MCF 10A (cell line): ENCODE data around the gene SYT13. TPM values are rescaled to one million over a fixed set of nuclear protein-coding genes. Genes with fewer than 3 reads are reported as not detected.

Experiments used
- BruUV-seq: library from RNA; stranded (reverse); fragments of 400-500 nt; replicated peaks from 2 replicates; lab custom pipeline; 2021; lab: Mats Ljungman, UMichigan
- CTCF ChIA-PET: fragments of 300-600 bp; sonication (Branson Sonifier 250); formaldehyde crosslinking; extraction: SDS; loops from one replicate; lab custom pipeline; 2021; ENCODE audit warnings: antibody characterized with exemption, inconsistent platforms; lab: Yijun Ruan, JAX
- POLR2A ChIA-PET: fragments of 300-600, 350-650 bp; sonication (Branson Sonifier 250); formaldehyde crosslinking; extraction: SDS; loops from one replicate; lab custom pipeline; 2020; ENCODE audit warnings: antibody characterized with exemption, inconsistent platforms; lab: Yijun Ruan, JAX
- DNase-seq: peaks from one replicate; pipeline ENCODE4 v3.0.0-alpha.2; 2018; ENCODE audit not compliant: unreplicated experiment
- H3K27ac Mint-ChIP-seq: one replicate; pipeline ENCODE4 v1.8.0; 2022; ENCODE audit warnings: mild to moderate bottlenecking, low read depth, mixed read lengths; ENCODE audit not compliant: unreplicated experiment
- H3K27me3 Mint-ChIP-seq: one replicate; pipeline ENCODE4 v1.8.0; 2022; ENCODE audit warnings: mixed read lengths; ENCODE audit not compliant: insufficient read depth, unreplicated experiment
- H3K36me3 Mint-ChIP-seq: one replicate; pipeline ENCODE4 v1.8.0; 2022; ENCODE audit warnings: mild to moderate bottlenecking, moderate library complexity, mixed read lengths; ENCODE audit not compliant: insufficient read depth, unreplicated experiment
- H3K4me1 Mint-ChIP-seq: one replicate; pipeline ENCODE4 v1.8.0; 2022; ENCODE audit warnings: mixed read lengths; ENCODE audit not compliant: insufficient read depth, unreplicated experiment
- H3K4me3 Mint-ChIP-seq: one replicate; pipeline ENCODE4 v1.8.0; 2022; ENCODE audit warnings: mild to moderate bottlenecking, moderate library complexity, mixed read lengths; ENCODE audit not compliant: unreplicated experiment
- H3K9me3 Mint-ChIP-seq: one replicate; pipeline ENCODE4 v1.8.0; 2022; ENCODE audit warnings: mixed read lengths; ENCODE audit not compliant: unreplicated experiment
- intact Hi-C: fragments of 100-400 bp; cut with micrococcal nuclease; formaldehyde crosslinking; loops from 2 replicates; pipeline ENCODE4 v1.14.1; 2022
- total RNA-seq: library from RNA; stranded (reverse); gene quantifications from 2 replicates; pipeline ENCODE4 v1.2.3, GENCODE V29; 2022
- TF ChIP-seq, protein P1 (sequence below): fragments of 200-600 bp; IDR thresholded peaks from one replicate; pipeline ENCODE4 v1.8.0; 2022; ENCODE audit warnings: antibody characterized with exemption, mild to moderate bottlenecking; ENCODE audit not compliant: unreplicated experiment

SYT13 gene
- total RNA-seq, 1 experiment from 2014 or later: not detected

DNA sequence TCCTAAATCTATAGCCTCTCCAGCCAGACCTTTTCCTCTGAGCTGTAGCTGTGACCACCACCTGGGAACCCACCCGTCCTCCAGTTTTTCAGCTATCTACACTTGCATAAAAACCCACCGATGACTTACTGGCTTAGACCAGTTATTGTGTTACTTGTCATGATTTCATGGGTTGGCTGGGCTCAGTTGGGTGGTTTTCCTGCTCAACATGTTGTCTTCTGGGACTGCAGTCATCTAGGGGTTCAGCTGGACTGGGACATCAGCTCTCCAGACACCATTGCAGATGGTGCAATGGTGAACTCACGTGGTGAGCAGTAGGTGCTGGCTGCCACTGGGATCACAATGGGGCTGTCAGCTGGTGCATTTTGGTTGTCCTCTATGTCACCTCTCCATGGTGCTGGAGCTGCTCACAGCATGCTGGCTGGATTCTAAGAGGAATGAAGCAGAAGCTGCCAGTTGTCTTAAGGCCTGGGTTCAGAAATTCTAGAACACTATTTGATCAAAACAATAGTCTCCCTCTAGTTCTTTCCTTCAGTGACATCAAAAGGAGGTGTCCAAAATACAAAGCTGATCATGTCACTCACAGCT lies 1.3 kb upstream of the SYT13 start:
- no peaks in the 10 kb centered on the region for H3K36me3 Mint-ChIP-seq

DNA sequence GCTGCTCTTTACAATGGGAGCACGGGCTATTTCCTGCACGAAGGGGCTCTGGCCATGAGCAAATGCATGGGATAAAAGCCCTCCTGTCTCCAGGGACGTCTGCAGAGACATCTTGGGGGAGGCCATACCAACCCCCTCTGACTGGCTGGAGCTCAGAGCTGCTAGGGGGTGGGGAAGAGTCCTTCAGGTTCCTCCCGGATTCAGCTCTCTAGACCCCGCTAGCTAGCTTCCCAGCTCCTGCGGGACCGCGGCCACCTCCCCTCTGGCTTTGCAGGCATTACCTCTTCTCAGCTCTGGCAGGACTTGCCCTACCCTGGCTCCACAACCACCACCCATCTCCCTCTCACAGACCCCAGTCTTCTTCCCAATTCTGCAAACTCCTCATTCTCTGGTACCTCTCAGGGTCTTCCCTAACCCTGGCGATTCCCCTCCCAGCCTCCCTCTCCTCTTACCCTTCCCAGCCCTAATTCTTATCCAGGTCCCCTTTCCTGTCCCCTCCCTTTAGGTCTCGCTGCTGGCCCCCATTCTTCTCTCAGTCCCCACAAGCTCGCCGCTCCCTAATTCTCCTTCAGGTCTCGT lies 802 bp downstream of the SYT13 start:
- CTCF ChIA-PET: interaction anchor here (3.6 kb wide), 1 partner anchor 175 kb away, joined by 23 read pairs; no protein-coding TSS in a partner anchor
- Mint-ChIP-seq H3K4me1 (peaks cover 6% of the 10 kb centered on the region), H3K27me3 (peaks cover 50% of the 10 kb centered on the region), H3K9me3 (no peaks in the 10 kb centered on the region), H3K36me3 (no peaks in the 10 kb centered on the region), H3K4me3 (no peak overlapping the region), H3K27ac (no peak overlapping the region)
- TF ChIP-seq, protein P1, sequence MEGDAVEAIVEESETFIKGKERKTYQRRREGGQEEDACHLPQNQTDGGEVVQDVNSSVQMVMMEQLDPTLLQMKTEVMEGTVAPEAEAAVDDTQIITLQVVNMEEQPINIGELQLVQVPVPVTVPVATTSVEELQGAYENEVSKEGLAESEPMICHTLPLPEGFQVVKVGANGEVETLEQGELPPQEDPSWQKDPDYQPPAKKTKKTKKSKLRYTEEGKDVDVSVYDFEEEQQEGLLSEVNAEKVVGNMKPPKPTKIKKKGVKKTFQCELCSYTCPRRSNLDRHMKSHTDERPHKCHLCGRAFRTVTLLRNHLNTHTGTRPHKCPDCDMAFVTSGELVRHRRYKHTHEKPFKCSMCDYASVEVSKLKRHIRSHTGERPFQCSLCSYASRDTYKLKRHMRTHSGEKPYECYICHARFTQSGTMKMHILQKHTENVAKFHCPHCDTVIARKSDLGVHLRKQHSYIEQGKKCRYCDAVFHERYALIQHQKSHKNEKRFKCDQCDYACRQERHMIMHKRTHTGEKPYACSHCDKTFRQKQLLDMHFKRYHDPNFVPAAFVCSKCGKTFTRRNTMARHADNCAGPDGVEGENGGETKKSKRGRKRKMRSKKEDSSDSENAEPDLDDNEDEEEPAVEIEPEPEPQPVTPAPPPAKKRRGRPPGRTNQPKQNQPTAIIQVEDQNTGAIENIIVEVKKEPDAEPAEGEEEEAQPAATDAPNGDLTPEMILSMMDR: no peak
- POLR2A ChIA-PET: no interaction called here
- no TSS peak for BruUV-seq
- intact Hi-C loops: no loop called here
- DNase-seq: no peak

More for the DNA sequence above, 1.3 kb upstream of the SYT13 start:
- H3K27me3 Mint-ChIP-seq: peaks cover 50% of the 10 kb centered on the region
- ChIA-PET POLR2A (no interaction called here), CTCF (interaction anchor here (0.6 to 3.6 kb wide), 11 partner anchors 35 to 484 kb away, joined by 3 to 23 read pairs (median 3); no protein-coding TSS in a partner anchor)
- H3K27ac Mint-ChIP-seq: no peak overlapping the region
- no TSS peak for BruUV-seq
- no peaks in the 10 kb centered on the region for H3K9me3 Mint-ChIP-seq
- intact Hi-C loops: no loop called here
- TF ChIP-seq, protein P1: no peak
- no peak overlapping the region for H3K4me3 Mint-ChIP-seq
- peaks cover 6% of the 10 kb centered on the region for H3K4me1 Mint-ChIP-seq
- DNase-seq: no peak

DNA sequence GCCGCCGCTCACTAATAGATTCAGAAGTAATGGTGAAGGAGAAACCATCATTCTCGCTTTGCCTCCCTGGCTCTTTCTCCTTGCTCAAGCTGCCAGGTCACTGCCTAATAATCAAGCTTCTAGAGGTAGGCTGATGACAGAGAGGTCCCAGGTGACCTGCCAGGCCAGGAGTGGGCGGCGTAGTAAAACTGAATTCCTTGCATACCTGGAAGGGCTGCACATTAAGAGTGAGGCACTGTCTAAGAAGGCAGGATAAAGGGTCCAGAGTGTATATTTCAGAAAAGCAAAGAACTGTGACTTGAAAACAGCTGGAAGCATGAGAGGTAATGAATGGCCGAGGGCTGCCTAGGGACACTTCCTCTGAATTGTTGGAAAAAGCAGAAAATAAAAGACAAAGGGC lies 4.1 kb downstream of the SYT13 start:
- Mint-ChIP-seq H3K36me3 (no peaks in the 10 kb centered on the region), H3K27me3 (peaks cover 55% of the 10 kb centered on the region), H3K4me3 (no peak overlapping the region), H3K9me3 (peaks cover 23% of the 10 kb centered on the region), H3K4me1 (no peaks in the 10 kb centered on the region), H3K27ac (no peak overlapping the region)
- BruUV-seq: no TSS peak
- ChIA-PET CTCF (interaction anchor here (0.5 to 1.5 kb wide), 5 partner anchors 14 to 843 kb away, joined by 3 to 7 read pairs (median 4); no protein-coding TSS in a partner anchor), POLR2A (no interaction called here)
- TF ChIP-seq, protein P1: no peak
- DNase-seq: no peak
- intact Hi-C loops: no loop called here

DNA sequence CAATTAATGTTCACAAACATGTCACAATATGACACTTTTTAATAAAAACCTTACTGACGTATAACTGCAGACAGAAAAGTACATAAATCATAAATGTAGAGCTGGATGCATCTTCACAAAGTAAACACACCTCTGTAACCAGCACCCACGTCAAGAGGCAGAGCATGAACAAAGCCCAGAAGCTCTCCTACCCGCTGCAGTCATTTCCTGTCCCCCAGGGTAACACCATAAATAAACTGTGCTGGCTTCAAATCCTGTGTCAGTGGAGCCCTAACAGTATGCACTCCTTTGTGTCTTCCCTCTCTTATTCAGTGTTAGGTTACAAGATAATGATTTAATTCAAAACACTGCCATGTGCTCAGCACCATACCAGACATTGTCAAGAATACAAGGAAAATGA lies 5.7 kb downstream of the SYT13 start:
- Mint-ChIP-seq H3K4me1 (peaks cover 8% of the 10 kb centered on the region), H3K27ac (no peak overlapping the region), H3K36me3 (peaks cover 3% of the 10 kb centered on the region), H3K4me3 (no peak overlapping the region), H3K27me3 (peaks cover 42% of the 10 kb centered on the region), H3K9me3 (peaks cover 24% of the 10 kb centered on the region)
- BruUV-seq: no TSS peak
- ChIA-PET CTCF (interaction anchor here (1.3 kb wide), 1 partner anchor 176 kb away, joined by 3 read pairs; no protein-coding TSS in a partner anchor), POLR2A (no interaction called here)
- DNase-seq: no peak
- intact Hi-C loops: no loop called here
- TF ChIP-seq, protein P1: no peak
